Stimulated activated CD4-positive, alpha-beta T cell treated with anti-CD3 and anti-CD28 coated beads, Interleukin-1b, Interleukin-23, amount 100 ng/mL, for 24 hours (primary cell): ENCODE measurements around the gene FOXO1.

Experiments used
- DNase-seq, 4 experiments: peaks; one replicate each; pipeline ENCODE4 v3.0.0-alpha.2; 2020; ENCODE audit warnings: low read depth in 4 of 4, low spot score in 1 of 4

Gene FOXO1

DNA sequence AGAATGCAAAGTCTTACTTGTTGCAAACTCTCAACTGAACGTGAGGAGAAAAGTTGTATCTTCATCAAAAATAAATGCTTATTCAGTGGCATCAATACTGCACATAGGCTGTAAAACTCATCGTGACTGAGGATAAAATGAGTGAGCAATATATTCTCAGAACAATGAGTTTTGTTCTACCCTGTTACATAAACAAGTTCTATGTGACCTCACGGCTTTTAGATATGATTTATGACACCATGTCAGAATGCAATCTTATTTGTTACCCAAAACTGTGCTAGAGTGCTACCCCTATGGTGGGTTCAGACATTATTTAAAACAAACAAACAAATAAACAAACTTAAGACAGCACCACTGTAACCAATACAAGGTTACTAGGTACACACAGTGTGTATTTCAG is 55.4 kb downstream of the FOXO1 start:
- no peak for DNase-seq

DNA sequence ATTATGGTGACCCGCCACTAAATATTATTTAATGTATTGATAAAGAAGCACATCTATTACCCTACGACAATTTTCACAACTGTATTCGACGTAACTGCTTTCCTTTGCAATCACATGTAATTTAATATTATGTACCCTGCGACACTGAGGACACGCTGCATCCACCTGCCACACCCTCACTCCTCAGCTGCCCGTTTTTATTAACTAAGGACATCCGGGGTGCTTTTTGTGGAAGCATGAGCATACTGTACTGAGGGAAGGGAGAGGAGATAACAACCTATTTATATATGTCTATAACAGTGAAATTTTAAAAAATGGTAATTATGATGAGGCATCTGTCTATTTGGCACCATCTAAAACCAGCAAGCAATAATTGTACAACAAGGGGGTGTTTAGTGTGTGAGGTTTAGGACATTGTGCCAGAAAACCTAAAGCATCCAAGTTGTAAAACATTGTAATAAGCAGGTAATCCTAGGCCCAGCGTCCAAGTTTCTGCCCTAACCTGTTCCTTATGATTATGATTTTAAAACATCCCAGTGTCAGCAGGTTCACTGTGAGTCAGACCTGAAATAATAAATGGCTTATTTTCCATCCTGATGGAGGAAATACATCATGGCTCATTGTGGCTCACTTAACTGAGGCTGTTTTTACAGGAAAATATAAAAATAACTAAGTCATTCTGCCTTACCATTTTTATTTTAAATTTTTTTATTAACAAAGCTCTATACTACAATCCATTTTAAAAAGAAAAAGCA is 56.3 kb downstream of the FOXO1 start:
- no peak for DNase-seq

DNA sequence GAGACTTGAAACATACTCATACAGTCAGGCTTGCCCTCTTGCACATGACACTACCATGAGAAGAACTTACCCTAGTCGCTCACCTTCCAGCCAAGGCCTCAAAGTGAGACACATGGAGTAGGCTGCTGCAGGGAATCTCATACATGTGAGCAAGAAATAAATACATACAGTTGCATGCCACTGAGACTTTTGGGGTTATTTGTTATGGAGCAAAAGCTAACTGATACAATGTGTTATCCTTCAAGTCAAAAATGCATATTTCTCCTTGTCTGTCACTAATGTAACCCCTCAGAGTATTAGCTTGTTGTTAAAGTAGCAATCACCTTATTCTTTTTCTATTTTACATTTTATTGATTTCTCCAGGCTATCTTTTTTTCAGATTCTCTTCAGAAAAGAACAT is 58.1 kb downstream of the FOXO1 start:
- DNase-seq, result no peak

DNA sequence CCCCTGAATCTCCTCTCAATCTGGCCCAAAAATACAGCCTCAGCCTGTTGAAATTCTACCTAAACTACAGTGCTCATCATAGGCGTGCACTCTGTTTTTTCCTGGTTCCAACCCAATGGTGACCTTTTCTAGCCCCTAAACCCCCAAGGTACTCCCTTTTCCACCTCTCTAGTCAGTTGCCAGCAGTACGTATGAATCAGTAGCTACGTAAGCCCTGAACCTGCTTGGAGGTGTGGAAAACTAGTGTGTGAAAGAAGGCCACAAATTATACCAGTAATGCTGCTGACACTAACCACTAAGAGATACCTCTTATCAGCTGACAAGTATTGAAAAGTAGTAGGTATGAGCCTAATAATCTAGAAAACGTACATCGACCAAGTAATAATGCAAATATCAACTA is 60.9 kb downstream of the FOXO1 start:
- DNase-seq, result no peak

DNA sequence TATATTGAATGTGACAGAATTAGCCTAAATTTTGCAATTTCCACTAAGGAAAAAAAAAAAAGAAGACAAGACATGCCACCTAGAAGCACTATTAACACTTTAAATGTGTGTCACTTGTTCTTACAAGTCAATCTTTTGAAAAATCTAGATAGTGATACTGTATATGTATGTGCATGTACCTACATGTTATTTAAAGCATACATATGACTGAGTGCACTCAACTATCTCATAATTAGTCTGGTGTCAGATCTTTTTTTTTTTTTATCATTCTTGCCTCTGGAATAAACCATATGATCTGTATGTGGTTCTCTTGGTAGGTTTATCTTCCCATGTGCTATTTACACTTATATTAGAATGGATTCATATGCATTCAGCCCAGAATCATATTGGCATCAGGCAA is 62.3 kb downstream of the FOXO1 start:
- DNase-seq, result no peak

DNA sequence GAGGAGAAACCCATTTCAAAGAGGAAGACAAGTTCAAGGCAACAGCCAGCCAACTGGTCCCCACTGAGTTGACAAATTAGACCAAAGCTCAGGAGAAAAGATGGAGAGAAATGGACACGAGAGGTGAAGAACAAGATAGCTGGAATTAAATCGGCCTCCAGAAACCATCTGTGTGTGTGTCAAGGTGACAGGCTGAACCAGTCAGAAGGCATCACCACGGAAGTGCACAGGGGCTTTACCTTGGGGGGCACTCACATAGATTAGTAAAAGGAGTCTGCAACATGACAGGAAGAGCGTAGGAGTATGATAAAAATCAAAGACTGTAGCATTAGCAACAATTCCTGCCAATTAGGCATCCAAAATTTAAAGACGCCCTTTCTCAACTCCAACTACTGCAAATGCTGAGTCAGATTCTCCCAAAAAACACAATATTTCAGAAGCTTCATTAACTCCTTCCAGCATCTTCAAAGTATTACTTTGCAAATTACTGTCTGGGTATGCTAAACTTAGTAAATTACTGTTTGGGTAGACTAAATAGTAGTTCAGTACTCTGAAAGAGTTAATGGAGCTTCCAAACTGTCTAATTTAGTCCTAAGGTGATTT is 66.2 kb downstream of the FOXO1 start:
- DNase-seq, result no peak

DNA sequence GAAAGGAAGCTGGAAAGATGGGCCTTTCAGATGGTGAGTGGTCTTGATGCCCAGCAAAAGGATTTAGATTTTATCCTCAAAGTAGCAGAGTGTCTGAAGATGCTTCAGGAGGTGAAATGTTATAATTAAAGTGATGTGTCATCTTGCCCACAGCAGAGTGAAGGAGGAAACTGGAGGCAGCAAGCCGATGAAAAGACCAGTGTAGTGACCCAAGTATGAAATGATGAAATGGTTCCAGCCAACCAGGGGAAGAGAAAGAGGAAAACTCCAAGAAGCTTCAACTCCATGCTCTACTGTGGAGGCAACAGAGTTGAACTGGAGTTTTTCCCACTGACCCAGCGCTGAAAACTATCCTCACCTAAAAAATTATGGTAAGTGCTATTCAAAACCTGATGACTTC is 66.7 kb downstream of the FOXO1 start:
- no peak for DNase-seq

DNA sequence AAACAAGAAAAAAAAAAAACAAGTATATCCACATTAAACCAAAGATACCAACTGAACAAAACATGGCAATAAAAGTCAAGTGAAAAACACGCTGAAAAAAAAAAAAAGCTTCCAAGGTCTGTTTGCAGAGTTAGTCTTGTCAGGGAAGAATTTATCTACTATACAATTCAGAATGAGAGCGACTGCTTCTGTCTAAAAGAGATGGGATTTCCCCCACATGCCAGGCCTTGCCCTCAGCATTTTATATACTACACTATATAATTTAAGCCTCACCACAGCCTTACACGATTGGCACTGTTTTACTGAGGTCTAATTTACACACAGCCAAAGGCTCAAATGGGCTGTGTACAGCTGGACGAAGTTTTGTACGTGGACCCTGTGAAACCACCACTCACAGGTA is 67.3 kb downstream of the FOXO1 start:
- no peak for DNase-seq

DNA sequence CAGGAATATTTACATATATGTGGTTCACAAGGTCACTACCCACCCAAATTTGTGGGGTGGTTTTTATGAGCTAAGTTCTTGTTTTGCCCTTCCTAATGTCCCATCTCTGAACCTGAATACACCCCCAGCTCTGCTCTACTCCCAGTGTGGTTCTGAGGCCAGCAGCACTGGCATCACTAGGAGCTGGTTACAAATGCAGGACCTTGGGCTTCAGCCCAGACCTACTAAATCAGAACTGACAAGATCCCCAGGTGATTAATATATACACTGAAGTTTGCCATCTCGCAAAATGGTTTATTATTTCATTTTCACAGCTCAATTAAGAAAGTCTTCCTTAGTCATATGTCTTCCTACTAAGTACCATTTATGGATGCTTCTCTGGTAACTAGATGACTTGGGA is 67.9 kb downstream of the FOXO1 start:
- no peak for DNase-seq

DNA sequence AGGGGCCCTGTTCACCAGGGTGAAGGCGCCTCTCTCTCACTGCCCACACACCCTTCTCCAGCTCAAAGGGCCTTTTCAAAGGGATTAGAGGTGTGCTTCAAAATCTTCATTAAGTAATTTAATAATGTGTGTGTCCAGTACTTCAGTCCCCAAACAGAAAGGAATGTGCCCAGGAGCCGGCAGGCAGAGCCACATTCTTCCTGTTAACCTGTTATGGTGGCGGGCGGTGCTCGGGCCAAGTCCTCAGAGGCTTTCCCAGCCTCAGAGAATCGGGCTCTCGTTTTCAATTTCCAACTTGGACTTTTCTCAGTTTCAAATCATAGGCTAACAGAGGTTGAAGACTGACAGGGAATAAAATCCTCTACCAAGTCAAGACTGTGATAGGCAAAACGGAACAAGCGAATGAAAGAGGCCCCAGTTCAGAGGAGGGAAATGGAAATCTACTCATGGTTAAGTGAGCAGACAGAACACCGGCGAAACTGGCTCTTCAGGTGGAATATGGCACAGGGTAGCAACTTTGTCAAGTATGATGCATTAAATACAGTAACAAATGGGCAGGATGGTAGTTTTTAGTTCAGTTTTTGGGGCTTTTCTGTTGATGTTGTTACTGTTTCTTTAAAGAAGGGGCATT is 68.6 kb downstream of the FOXO1 start:
- no peak for DNase-seq

DNA sequence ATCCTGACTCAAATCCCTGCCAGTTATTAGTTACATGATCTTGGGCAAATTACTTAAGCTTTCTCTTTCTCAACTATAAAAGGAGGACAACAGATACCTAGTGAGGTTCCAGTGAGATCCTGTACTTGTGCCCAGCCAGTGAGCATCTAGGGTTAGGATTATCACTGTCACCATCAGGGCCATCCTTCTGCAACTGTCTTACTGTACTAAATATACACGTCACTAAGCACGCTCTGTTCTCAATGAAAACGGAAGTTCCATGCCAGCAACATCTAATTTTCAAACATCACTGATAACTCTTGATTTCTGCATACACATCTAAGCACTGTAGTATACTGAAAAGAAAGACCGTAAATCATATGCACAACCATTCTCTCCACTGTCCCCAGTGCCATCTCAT is 70.0 kb downstream of the FOXO1 start:
- no peak for DNase-seq

DNA sequence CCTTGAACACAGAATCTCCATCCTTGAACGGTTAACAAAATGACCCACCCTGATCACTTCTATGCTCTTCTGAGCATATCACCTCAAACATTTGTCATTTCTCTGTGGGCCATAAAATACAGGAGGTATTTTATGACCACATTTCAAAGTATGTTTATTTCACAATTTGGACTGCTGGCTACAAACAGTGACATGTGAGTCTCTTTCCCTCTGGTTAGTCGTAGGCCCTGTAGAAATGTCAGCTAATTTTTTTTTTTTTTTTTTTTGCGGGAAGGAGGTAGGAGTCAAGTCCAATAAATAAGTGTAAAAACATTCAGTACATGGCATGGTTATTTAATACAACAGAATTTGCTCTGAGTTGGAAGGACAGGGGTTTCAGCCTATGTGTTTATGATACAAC is 70.7 kb downstream of the FOXO1 start:
- no peak for DNase-seq

DNA sequence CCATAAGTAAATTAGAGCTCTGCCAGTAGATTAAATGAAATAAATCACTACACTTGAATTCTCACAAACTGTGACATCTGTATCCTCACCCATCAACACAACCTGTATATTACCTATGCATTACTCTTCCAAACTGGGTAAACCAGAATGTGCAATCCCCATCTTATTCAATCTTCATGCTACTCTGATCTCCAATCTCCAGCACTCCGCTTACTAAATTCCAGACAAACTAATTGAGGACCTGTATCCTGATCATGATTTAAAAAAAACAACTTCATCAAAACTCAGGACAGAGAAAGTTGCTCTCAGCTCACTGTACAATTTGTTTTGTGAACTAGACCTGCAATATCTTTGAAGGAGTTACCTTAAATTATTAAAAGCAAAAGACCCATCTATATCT is 74.4 kb downstream of the FOXO1 start:
- DNase-seq, result no peak

DNA sequence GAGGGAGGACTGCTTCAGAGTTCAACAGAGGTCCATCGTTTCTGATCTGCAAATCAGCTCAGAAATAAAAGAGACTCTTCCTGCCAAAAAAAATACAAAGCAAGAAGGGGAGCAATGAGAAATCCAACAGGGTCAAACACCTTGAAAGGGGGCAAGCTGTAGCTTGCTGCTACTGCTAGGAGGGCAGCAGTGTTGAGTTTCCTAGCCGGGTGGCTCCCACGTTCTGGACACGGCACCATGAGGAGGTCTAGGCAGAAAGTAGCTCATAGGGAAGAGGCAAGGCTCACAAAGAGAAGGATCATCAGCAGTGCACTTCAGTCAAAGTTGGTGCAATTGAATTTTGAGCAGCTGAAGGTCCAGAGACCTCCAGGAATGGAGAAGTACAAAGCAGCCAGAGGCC is 75.3 kb downstream of the FOXO1 start:
- no peak for DNase-seq

DNA sequence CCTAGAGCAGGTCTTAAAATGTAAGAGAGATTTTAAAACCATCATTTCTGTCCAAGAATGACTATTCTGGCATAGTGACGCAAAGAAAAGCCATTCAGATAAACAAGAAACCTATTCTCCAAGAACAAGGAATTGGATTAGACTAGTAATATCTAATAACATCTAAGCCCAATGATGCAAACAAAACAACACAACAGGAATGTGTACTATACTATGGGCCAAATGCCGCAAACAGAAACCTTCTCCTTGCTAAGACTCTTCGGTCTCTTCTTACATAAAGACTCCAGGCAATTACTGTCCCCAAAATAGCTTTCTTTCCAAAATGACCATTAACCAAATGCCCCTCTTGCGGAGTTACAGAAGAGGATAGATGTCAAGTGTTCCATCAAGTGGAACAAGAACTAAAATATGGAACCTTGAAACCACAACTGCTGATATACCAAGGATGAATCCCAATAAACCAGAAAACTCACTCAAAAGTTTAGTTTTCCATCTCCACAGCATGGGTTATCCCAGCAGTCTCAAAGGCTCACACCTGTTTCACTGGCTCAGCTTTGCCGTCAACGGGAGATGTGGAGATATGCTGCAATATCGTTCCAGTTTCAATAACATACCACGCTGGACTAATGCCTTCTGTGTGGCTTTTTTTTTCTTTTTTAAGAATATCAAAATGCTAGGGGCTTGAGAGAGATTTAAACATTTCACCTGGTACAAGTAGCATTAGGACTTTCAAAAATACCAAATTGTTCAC is 76.2 kb downstream of the FOXO1 start:
- no peak for DNase-seq

DNA sequence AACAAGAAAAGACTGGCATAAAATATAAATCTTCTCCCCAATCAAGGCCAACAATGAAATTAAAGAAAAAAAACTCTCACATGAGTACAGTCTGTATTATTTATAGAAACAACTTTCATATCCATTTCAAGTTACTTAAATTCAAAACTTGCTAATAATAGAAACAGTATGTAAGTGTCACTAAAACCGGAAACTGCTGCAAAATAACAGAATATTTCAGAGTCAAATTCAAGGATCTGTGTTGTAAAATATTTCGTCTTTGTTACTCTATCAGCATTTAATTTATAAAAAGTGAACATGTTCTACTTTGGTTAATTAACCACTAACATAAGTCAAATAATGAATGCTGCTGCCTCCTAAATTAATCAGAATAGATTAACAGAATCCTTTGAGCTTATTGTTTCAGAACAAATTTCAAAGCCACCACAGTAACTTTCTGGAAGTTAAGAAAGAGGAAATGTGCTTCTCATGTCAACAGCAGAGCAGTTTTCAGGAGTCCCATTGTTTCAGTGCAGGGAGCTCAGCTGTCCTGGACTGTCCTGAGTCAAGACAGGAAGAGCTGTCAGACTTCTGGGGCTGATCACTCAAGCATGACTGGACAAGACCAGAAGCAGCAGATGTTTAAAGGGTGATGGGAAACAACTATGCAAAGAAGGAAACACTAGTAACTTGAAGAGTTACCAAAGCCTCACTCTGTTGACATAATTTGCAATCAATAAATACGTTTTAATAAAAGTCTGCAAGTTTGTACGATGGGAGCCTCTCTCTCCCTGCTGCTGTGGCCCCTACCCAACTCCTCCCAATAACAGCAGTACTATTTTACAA is 76.9 kb downstream of the FOXO1 start:
- DNase-seq, result no peak

DNA sequence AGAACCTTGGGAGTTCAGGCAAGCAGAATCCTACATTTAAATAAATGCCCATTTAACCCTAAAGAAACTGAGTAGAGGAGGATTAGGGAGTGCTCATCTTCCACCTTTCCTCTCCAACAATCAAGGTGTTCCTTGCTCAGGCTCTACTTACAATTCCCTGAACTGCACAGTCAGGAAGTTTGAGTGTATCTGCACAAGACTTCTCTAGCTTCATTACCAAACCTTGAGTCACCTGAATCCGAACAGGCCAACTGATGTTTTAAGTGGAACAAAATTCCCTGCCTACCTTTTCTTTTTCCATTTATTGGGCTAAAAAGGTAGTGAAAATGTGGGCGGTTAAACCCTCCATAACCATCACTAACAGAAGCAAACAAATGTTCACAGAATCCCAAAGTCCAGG is 78.3 kb downstream of the FOXO1 start:
- no peak for DNase-seq

DNA sequence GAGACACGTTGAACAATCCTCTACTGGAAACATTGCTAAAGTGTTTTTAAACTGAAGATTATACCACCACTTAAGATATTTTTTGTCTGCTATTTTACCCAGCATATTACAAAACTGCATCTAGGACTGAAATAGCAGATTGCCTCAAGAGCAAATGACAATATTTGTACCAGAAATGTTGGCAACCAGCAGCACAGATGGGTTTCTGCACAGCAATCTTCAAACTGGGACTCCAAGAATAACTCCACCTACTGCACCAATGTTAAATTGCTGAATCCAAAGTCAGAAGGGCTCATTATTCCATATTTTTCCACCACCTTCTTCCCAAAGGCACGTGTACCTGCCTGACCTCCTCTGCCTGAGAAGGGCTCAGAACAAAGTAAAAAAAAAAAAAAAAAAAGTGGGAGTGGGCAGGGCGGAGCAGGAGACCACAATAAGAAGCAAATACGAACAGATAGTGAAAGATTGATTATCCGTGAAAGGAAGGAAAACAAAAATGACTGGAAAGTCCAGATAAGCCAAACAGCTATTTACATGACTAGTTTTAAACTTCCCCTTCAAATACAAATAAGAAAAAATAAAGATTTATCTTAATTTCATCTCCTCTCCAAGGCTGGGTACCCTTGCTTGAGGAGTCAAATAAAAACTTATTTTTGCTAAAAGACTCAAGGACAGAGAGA is 79.4 kb downstream of the FOXO1 start:
- DNase-seq, result no peak

DNA sequence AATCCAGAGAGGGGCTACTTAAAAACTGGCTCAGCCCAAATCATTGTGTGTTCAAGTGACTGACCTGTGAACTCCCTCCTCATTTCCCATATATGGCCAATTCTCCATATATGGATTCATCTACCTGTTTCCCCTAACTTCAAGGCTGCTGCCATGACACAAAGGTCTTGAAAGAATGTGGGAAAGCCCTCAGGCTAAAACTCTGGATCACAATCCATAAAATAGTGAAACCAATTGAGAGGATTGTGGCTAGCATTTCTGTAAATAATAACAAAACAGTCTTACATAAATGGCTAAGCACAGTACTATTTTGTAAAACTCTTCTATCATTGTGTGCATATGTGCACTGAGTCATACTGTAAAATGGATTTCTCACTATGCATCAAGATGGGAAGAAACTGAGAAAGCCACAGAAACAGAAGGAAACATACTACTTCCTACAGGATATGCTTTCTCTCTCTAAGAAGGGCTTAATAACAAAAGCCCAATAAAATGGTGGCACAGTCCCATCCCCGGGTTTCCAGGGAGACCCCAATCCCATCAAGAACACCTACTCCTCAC is 80.5 kb downstream of the FOXO1 start:
- DNase-seq, result no peak

DNA sequence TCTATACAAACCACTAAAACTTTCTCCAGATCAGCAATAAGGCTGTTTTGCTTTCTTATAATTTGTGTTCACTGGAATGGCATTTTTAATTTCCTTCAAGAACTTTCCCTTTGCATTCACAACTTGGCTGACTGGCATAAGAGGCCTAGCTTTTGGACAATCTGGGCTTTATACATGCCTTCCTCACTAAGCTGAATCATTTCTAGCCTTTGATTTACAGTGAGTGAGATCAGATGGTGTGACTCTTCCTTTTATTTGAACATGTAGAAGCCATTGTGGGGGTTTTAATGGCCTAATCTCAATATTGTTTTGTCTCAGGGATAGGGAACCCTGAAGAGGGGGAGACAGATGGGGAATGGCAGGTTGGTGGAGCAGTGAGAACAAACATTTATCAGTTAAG is 82.7 kb downstream of the FOXO1 start:
- DNase-seq, result no peak
